Measurements from ENCODE around the gene NANP. TPM values are rescaled to one million over a fixed set of nuclear protein-coding genes. Genes with fewer than 3 reads are reported as not detected.
A peak's percentile ranks its signal among the peaks of the same experiment; 100 is the strongest.

Gene NANP, protein sequence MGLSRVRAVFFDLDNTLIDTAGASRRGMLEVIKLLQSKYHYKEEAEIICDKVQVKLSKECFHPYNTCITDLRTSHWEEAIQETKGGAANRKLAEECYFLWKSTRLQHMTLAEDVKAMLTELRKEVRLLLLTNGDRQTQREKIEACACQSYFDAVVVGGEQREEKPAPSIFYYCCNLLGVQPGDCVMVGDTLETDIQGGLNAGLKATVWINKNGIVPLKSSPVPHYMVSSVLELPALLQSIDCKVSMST
- total RNA-seq (2021) (5.6 and 7.5 TPM in 2 replicates), Bru-seq, nascent RNA (percentile 82 among the genes with signal in this experiment), BruChase-seq, experiment 1, labeled RNA remaining after a 2-hour chase (percentile 88 among the genes with signal in this experiment), BruChase-seq, experiment 2, labeled RNA remaining after a 6-hour chase (percentile 67 among the genes with signal in this experiment)
- long read RNA-seq, transcript NANP-201 (2 exons, 3,964 nt) = major isoform, 23 of 27 reads
- long read RNA-seq, partial matches to known transcripts = 0 of 27 reads
- long read RNA-seq, other reads (novel, unspliced or antisense) = 4 of 27 reads

DNA sequence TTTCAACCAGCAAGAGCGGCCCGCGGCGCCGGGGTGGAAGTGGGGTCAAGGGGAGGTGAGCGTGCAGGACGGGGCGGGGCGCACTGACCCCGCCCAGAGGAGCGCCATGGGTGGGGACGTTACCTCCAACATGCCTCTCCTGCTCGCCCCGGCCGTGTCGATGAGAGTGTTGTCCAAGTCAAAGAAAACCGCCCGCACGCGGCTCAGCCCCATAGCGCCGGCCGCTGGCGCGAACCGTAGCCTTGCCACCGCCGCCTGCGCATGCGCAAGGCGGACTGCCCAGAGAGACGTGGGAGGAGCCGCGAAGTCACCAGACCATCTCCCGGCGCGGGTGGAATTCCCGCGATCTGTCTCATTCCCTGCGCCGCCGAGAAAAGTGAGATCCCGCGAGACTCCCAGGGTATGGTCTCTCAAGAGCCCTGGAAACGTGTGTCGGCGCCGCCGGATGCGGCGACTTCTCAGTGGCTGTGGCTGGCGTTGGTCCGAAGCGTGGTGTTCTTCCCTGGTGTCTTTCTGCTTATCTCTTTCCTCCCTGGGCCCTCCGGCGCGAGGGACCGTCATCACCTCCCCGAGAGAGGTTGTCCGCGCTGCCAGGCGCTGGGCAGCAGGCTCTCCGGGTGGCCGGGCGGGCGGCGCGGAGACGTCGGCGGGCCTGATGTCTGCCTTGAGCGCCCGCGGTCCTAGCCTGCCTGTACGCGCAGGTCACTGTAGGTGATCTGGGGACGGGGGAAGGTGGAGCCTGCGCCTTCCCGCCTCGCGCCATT is at the start of gene NANP:
Gene NANP, minus strand, starts transcription at position 279 of the 764 bp plus-strand sequence. Its CDS starts 66 bp downstream, at position 213.
- Histone ChIP-seq H3K27ac (peak within 1 kb of the TSS; percentile 97), H3K4me1 (replicated peaks; ENCODE audit: insufficient read depth) (peaks cover 26% of the 10 kb centered on the region), H3K36me3 (ENCODE audit: low read depth) (no peaks in the 10 kb centered on the region; the same call in 1 of the 2 replicates), H3K9me2 (ENCODE audit: insufficient read depth) (0 out of 2 replicates have a peak, but pooled peaks cover under 1% of the 10 kb centered on the region), H3K4me2 (peak within 1 kb of the TSS; percentile 80), H3K9me3 (ENCODE audit: insufficient read depth, low read depth) (no peaks in the 10 kb centered on the region), H3K79me2 (ENCODE audit: low read depth) (peaks cover 64% of the 10 kb centered on the region), H3F3A (ENCODE audit: insufficient read depth, low read depth) (peaks cover 17% of the 10 kb centered on the region), H2AFZ (peak within 1 kb of the TSS; percentile 97), H3K27me3 (ENCODE audit: insufficient read depth, low read depth) (no peaks in the 10 kb centered on the region), H3K4me3 (peak within 1 kb of the TSS; percentile 98), H4K20me1 (ENCODE audit: insufficient read depth) (no peaks in the 10 kb centered on the region)
- intact Hi-C loops (cut with micrococcal nuclease; ENCODE audit: unreplicated experiment) = loop anchor here (2.0 to 10.0 kb wide), 5 partner anchors 39 to 632 kb away; partner anchors contain the start of genes APMAP, GINS1, NINL and ZNF337
- POLR2A ChIA-PET (ENCODE audit: unreplicated experiment) = no interaction called here
- no TSS peak for BruUV-seq (replicated peaks)
- DNase-seq = peak; percentile 94 to 99
- CTCF ChIA-PET = no interaction called here
- TF ChIP-seq EZH2 (IDR thresholded peaks at IDR 0.05; ENCODE audit: low read depth) = no peak
- TF ChIP-seq, protein P1, sequence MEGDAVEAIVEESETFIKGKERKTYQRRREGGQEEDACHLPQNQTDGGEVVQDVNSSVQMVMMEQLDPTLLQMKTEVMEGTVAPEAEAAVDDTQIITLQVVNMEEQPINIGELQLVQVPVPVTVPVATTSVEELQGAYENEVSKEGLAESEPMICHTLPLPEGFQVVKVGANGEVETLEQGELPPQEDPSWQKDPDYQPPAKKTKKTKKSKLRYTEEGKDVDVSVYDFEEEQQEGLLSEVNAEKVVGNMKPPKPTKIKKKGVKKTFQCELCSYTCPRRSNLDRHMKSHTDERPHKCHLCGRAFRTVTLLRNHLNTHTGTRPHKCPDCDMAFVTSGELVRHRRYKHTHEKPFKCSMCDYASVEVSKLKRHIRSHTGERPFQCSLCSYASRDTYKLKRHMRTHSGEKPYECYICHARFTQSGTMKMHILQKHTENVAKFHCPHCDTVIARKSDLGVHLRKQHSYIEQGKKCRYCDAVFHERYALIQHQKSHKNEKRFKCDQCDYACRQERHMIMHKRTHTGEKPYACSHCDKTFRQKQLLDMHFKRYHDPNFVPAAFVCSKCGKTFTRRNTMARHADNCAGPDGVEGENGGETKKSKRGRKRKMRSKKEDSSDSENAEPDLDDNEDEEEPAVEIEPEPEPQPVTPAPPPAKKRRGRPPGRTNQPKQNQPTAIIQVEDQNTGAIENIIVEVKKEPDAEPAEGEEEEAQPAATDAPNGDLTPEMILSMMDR (conservative IDR thresholded peaks at IDR 0.05) = no peak

DNA sequence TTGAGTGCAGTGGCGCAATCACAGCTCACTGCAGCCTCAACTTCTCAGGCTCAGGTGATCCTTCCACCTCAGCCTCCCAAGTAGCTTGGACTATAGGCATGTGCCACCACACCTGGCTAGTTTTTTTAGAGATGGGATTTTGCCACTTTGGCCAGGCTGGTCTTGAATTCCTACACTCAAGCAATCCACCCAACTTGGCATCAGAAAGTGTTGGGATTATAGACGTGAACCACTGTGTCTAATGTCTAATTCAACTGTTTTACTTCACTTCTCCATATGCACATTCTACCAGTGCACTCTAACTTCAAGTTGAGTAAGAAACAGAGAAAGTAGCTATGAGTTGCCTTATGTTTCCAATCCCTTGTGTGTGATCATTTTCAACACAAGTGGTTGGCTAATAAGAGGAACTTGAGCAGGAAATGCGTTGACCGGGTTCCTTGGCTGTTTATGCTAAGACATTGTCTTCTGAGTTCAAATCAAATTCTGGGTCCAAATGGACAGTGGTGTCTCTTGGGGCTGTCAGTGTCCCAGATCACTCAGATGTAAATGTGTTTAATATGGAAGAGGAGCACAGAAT is 48.9 kb upstream of the NANP start:
- Histone ChIP-seq H3K4me2 (no peak overlapping the region), H3K27me3 (ENCODE audit: insufficient read depth, low read depth) (no peaks in the 10 kb centered on the region), H3K27ac (no peak overlapping the region), H3K9me3 (ENCODE audit: insufficient read depth, low read depth) (no peaks in the 10 kb centered on the region), H3K9me2 (ENCODE audit: insufficient read depth) (no peaks in the 10 kb centered on the region; the same call in 1 of the 2 replicates), H2AFZ (no peak overlapping the region), H4K20me1 (ENCODE audit: insufficient read depth) (no peaks in the 10 kb centered on the region), H3K4me1 (replicated peaks; ENCODE audit: insufficient read depth) (peaks cover 6% of the 10 kb centered on the region; the same call in 1 of the 2 replicates), H3K36me3 (ENCODE audit: low read depth) (peaks cover 26% of the 10 kb centered on the region), H3K79me2 (ENCODE audit: low read depth) (no peaks in the 10 kb centered on the region), H3F3A (ENCODE audit: insufficient read depth, low read depth) (peaks cover 25% of the 10 kb centered on the region; the same call in 1 of the 2 replicates), H3K4me3 (no peak overlapping the region)
- POLR2A ChIA-PET (ENCODE audit: unreplicated experiment) = no interaction called here
- DNase-seq = no peak
- intact Hi-C loops (cut with micrococcal nuclease; ENCODE audit: unreplicated experiment) = no loop called here
- TF ChIP-seq, protein P1 (conservative IDR thresholded peaks at IDR 0.05) = no peak
- TF ChIP-seq EZH2 (IDR thresholded peaks at IDR 0.05; ENCODE audit: low read depth) = no peak
- no TSS peak for BruUV-seq (replicated peaks)
- CTCF ChIA-PET = no interaction called here

All from PC-9 (cell line).